NCI-H2029 (cell line): ENCODE data around the gene ACP5.
"Not testable (repeated sequence)": the region's sequence is repeated elsewhere in the genome, so short reads cannot be mapped to it uniquely, and the experiment has no call there.

Source experiments
- DNase-seq: peaks from one replicate; lab custom pipeline; 2025; lab: John Stamatoyannopoulos, UW

ACP5 gene

GRCh38 chr19:11578258-11579142, 1.1 kb upstream of the ACP5 start:
- DNase-seq = no peak

- no peak for DNase-seq
These were observed 1.2 kb downstream of the ACP5 start for GRCh38 chr19:11576227-11576626.

- DNase-seq = no peak
These were observed 2.8 kb downstream of the ACP5 start for GRCh38 chr19:11574689-11575088.

- not testable (repeated sequence) for DNase-seq
These were observed 3.7 kb downstream of the ACP5 start for GRCh38 chr19:11573763-11574162.

GRCh38 chr19:11573354-11573753, 4.1 kb downstream of the ACP5 start:
- not testable (repeated sequence) for DNase-seq

- DNase-seq = no peak
These were observed 7.4 kb downstream of the ACP5 start for GRCh38 chr19:11570039-11570462.

GRCh38 chr19:11566164-11566563, 11.3 kb downstream of the ACP5 start:
- DNase-seq = no peak

- DNase-seq = not testable (repeated sequence)
These were observed 11.8 kb downstream of the ACP5 start for GRCh38 chr19:11565649-11565980.

- DNase-seq = not testable (repeated sequence)
These were observed 13.2 kb downstream of the ACP5 start for GRCh38 chr19:11564082-11564807.

GRCh38 chr19:11563532-11563931, 13.9 kb downstream of the ACP5 start:
- no peak for DNase-seq

- DNase-seq = peak; percentile 59
These were observed 16.9 kb downstream of the ACP5 start for GRCh38 chr19:11560404-11561051.

- peak; percentile 98 for DNase-seq
These were observed 18.3 kb downstream of the ACP5 start, which contains the start of gene ELOF1 for GRCh38 chr19:11558881-11559828. ELOF1 (minus strand) TSS chr19:11559230; CDS start chr19:11554347, 4,883 bp downstream.

GRCh38 chr19:11556634-11557420, 20.6 kb downstream of the ACP5 start:
- DNase-seq = no peak

GRCh38 chr19:11555246-11555645, 22.2 kb downstream of the ACP5 start:
- peak; percentile 31 for DNase-seq

GRCh38 chr19:11554160-11554559, 23.3 kb downstream of the ACP5 start:
- no peak for DNase-seq

- DNase-seq = no peak
These were observed 24.6 kb downstream of the ACP5 start for GRCh38 chr19:11552666-11553372.

GRCh38 chr19:11551603-11552235, 25.7 kb downstream of the ACP5 start:
- no peak for DNase-seq

- DNase-seq = no peak
These were observed 27.2 kb downstream of the ACP5 start for GRCh38 chr19:11550265-11550664.

GRCh38 chr19:11549386-11549953, 28.0 kb downstream of the ACP5 start:
- DNase-seq = no peak
